ENCODE results near the gene NACA. TPM values are rescaled to one million over a fixed set of nuclear protein-coding genes. Genes with fewer than 3 reads are reported as not detected.

Gene NACA
- total RNA-seq, 1 experiment from 2014 or later, result 1,420 TPM

- Histone ChIP-seq H3K27me3 (ENCODE audit: low read length) (no peaks in the 10 kb centered on the region), H3K4me1 (ENCODE audit: insufficient read depth, low read length) (peaks cover 32% of the 10 kb centered on the region), H3K36me3 (ENCODE audit: low read depth, low read length) (peaks cover 73% of the 10 kb centered on the region), H3K27ac (ENCODE audit: low read length) (no peak overlapping the region), H3K4me3 (ENCODE audit: low read length) (no peak overlapping the region), H3K79me2 (ENCODE audit: low read length) (peaks cover 97% of the 10 kb centered on the region), H4K20me1 (ENCODE audit: low read length) (peaks cover 88% of the 10 kb centered on the region), H2AFZ (ENCODE audit: low read length) (no peak overlapping the region), H3K4me2 (ENCODE audit: low read length) (no peak overlapping the region), H3K9me2 (replicated peaks; ENCODE audit: low read length) (no peaks in the 10 kb centered on the region), H3K9me3 (ENCODE audit: low read length) (no peaks in the 10 kb centered on the region), H3F3A (ENCODE audit: low read length, unreplicated experiment) (peaks cover 5% of the 10 kb centered on the region), H3K9ac (ENCODE audit: low read length) (no peak overlapping the region)
- intact Hi-C loops (cut with micrococcal nuclease), result no loop called here
- no peak for DNase-seq
- ChIA-PET POLR2A (ENCODE audit: unreplicated experiment) (interaction anchor here (0.6 kb wide), 1 partner anchor 30 kb away, joined by 6 read pairs; no protein-coding TSS in a partner anchor), CTCF (no interaction called here)
- ATAC-seq, result no peak
- no TSS peak for BruUV-seq (replicated peaks)
- TF ChIP-seq CTCF (conservative IDR thresholded peaks at IDR 0.05; ENCODE audit: low read depth, low read length), result no peak
- no peak for TF ChIP-seq EZH2phosphoT487 (IDR thresholded peaks at IDR 0.05; ENCODE audit: borderline replicate concordance, low read length)
- no peak for TF ChIP-seq EZH2 (IDR thresholded peaks at IDR 0.05; ENCODE audit: low read length, unreplicated experiment)
Observed at GRCh38 chr12:56719056-56719455, 6.0 kb downstream of the NACA start.

- peaks cover 97% of the 10 kb centered on the region for H3K79me2 ChIP-seq (ENCODE audit: low read length)
- no peak for TF ChIP-seq EZH2phosphoT487 (IDR thresholded peaks at IDR 0.05; ENCODE audit: borderline replicate concordance, low read length)
- no peak for TF ChIP-seq EZH2 (IDR thresholded peaks at IDR 0.05; ENCODE audit: low read length, unreplicated experiment)
- no peak for TF ChIP-seq CTCF (conservative IDR thresholded peaks at IDR 0.05; ENCODE audit: low read depth, low read length)
- peaks cover 88% of the 10 kb centered on the region for H4K20me1 ChIP-seq (ENCODE audit: low read length)
- H3K36me3 ChIP-seq (ENCODE audit: low read depth, low read length), result peaks cover 73% of the 10 kb centered on the region
- ATAC-seq (no peak), DNase-seq (no peak)
- peaks cover 32% of the 10 kb centered on the region for H3K4me1 ChIP-seq (ENCODE audit: insufficient read depth, low read length)
- H3K4me3 ChIP-seq (ENCODE audit: low read length), result no peak overlapping the region
- no peak overlapping the region for H3K27ac ChIP-seq (ENCODE audit: low read length)
- peaks cover 7% of the 10 kb centered on the region for H3F3A ChIP-seq (ENCODE audit: low read length, unreplicated experiment)
- H3K9me3 ChIP-seq (ENCODE audit: low read length), result no peaks in the 10 kb centered on the region
- H3K4me2 ChIP-seq (ENCODE audit: low read length), result no peak overlapping the region
- H3K9ac ChIP-seq (ENCODE audit: low read length), result no peak overlapping the region
- CTCF ChIA-PET, result no interaction called here
- no peak overlapping the region for H2AFZ ChIP-seq (ENCODE audit: low read length)
- intact Hi-C loops (cut with micrococcal nuclease), result no loop called here
- H3K27me3 ChIP-seq (ENCODE audit: low read length), result no peaks in the 10 kb centered on the region
- POLR2A ChIA-PET (ENCODE audit: unreplicated experiment), result interaction anchor here (0.6 kb wide), 1 partner anchor 30 kb away, joined by 6 read pairs; no protein-coding TSS in a partner anchor
- BruUV-seq (replicated peaks), result no TSS peak
- H3K9me2 ChIP-seq (replicated peaks; ENCODE audit: low read length), result no peaks in the 10 kb centered on the region
Observed at GRCh38 chr12:56718636-56719035, 6.5 kb downstream of the NACA start.

GRCh38 chr12:56718149-56718548, 7.0 kb downstream of the NACA start:
- Histone ChIP-seq H3K79me2 (ENCODE audit: low read length) (peaks cover 92% of the 10 kb centered on the region), H4K20me1 (ENCODE audit: low read length) (peaks cover 88% of the 10 kb centered on the region), H3K4me2 (ENCODE audit: low read length) (no peak overlapping the region), H3F3A (ENCODE audit: low read length, unreplicated experiment) (peaks cover 7% of the 10 kb centered on the region), H3K27me3 (ENCODE audit: low read length) (no peaks in the 10 kb centered on the region), H3K9ac (ENCODE audit: low read length) (no peak overlapping the region), H2AFZ (ENCODE audit: low read length) (no peak overlapping the region), H3K4me3 (ENCODE audit: low read length) (no peak overlapping the region), H3K9me3 (ENCODE audit: low read length) (no peaks in the 10 kb centered on the region), H3K9me2 (replicated peaks; ENCODE audit: low read length) (no peaks in the 10 kb centered on the region), H3K36me3 (ENCODE audit: low read depth, low read length) (peaks cover 73% of the 10 kb centered on the region), H3K27ac (ENCODE audit: low read length) (no peak overlapping the region), H3K4me1 (ENCODE audit: insufficient read depth, low read length) (peaks cover 28% of the 10 kb centered on the region)
- TF ChIP-seq CTCF (conservative IDR thresholded peaks at IDR 0.05; ENCODE audit: low read depth, low read length) (no peak), EZH2 (IDR thresholded peaks at IDR 0.05; ENCODE audit: low read length, unreplicated experiment) (no peak), EZH2phosphoT487 (IDR thresholded peaks at IDR 0.05; ENCODE audit: borderline replicate concordance, low read length) (no peak)
- DNase-seq, result no peak
- no peak for ATAC-seq
- ChIA-PET CTCF (no interaction called here), POLR2A (ENCODE audit: unreplicated experiment) (no interaction called here)
- no TSS peak for BruUV-seq (replicated peaks)
- intact Hi-C loops (cut with micrococcal nuclease), result no loop called here

All from PC-3 (cell line).